Right lobe of liver (tissue), 6 donors: ENCODE results near the gene SAV1. TPM values are rescaled to one million over a fixed set of nuclear protein-coding genes. Genes with fewer than 3 reads are reported as not detected.

ENCODE experiments used
- ATAC-seq, 4 donors: fragments of 200-7000 bp; cut with Tn5 transposase; one replicate each; pipeline ENCODE4 v1.9.1; 2020; ENCODE audit warnings: mild to moderate bottlenecking in 4 of 4, moderate library complexity in 4 of 4
- DNase-seq, 3 donors: peaks; one replicate each; pipeline ENCODE4 v3.0.0-alpha.2; 2020
- H3K27ac ChIP-seq, 3 donors: fragments of 200-600 bp; one replicate each; pipeline ENCODE4 v1.8.0; 2022
- H3K27me3 ChIP-seq, 2 donors: fragments of 200-600 bp; one replicate each; pipeline ENCODE4 v1.8.0; 2022
- H3K36me3 ChIP-seq, 4 donors: fragments of 200-600 bp; sonication (generic) in 1 of 4; one replicate each; pipeline versions ENCODE4 v1.5.1 to v1.8.0; 2017 to 2022; ENCODE audit warnings: control low read depth in 1 of 4
- H3K4me1 ChIP-seq, 4 donors: fragments of 200-600 bp; sonication (generic) in 1 of 4; one replicate each; pipeline versions ENCODE4 v1.5.1 to v1.8.0; 2017 to 2022; ENCODE audit warnings: control low read depth in 1 of 4
- H3K4me3 ChIP-seq, 3 donors: fragments of 200-600 bp; one replicate each; pipeline ENCODE4 v1.8.0; 2022
- H3K9me3 ChIP-seq, 4 donors: fragments of 200-600 bp; sonication (generic) in 1 of 4; one replicate each; pipeline versions ENCODE4 v1.5.1 to v1.8.0; 2017 to 2022; ENCODE audit warnings: control low read depth in 1 of 4
- POLR2A ChIP-seq: fragments of 450-650 bp; IDR thresholded peaks from one replicate; pipeline ENCODE4 v1.6.1; 2017; ENCODE audit warnings: antibody characterized with exemption, mild to moderate bottlenecking
- WGBS: methylation state at CpG from one replicate; pipeline ENCODE4 v1.1.6; 2018; ENCODE audit warnings: low coverage, low lambda C conversion rate; ENCODE audit not compliant: insufficient coverage; ENCODE audit errors: missing lambda C conversion rate; 5-methylcytosine and 5-hydroxymethylcytosine counted together
- intact Hi-C, 2 donors: fragments of 100-400 bp; cut with DNase I; formaldehyde crosslinking; loops; one replicate each; pipeline versions ENCODE4 v1.11.2 to v1.14.1; 2022
- total RNA-seq, 6 experiments: library from RNA; depleted of rRNA in 2 of 6; stranded (reverse); fragments of >200 nt in 2 of 6; fragmentation: NEBNext Ultra II Directional in 3 of 6; extraction: Animal tissue kit (Norgen Biotek cat#: 25700) in 3 of 6; gene quantifications; one replicate each; pipeline versions ENCODE4 v1.1.0 to v1.2.4, GENCODE V29; 2016 to 2023
- TF ChIP-seq, protein P1 (sequence below), 4 donors: fragments of 200-600 bp in 3 of 4; fragments of 450-650 bp in 1 of 4; IDR thresholded peaks; one replicate each; pipeline versions ENCODE4 v1.5.1 to v1.8.0; 2016 to 2022; ENCODE audit warnings: antibody characterized with exemption in 4 of 4, mild to moderate bottlenecking in 2 of 4
- donor health status: DM: no; HTN: yes; CAD: no.
- donor health status: DM: no; HTN: no; CAD: no.
- donor health status: DM: no; HTN: no; CAD: no.
- donor health status: DM: no; HTN: yes; CAD: no.
- donor health status: DM: no; HTN: yes; CAD: no.

Gene SAV1
- total RNA-seq, 6 experiments from 2014 or later: 7.8 to 13.8 (median 10.0) TPM

DNA sequence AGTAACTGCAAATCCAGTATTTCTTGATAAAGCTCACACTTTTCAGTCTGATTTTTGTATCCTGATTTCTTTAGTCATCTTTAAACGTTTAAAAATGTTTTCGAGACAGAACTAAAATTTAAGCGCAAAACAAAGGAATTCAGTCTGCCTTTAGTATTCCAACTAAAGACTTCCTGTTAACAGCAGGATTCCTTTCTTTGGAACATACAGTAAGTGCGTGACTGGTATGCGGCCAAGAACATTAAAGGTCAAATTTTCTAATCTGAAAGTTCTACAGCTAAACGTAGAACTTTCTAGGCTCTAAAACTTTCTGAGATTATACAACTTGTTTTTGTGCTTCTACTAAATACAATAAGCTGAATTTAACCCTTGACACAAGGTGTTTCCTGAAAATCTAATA is 9.9 kb downstream of the SAV1 start:
- intact Hi-C loops: no loop called here
- H3K27me3 ChIP-seq: no peaks in the 10 kb centered on the region
- no peaks in the 10 kb centered on the region for H3K36me3 ChIP-seq
- peak; percentile 73 to 91 (median 82) for ATAC-seq
- no peak for DNase-seq
- WGBS: 23% methylated on average over 6 of the region's 6 CpGs
- TF ChIP-seq, protein P1, sequence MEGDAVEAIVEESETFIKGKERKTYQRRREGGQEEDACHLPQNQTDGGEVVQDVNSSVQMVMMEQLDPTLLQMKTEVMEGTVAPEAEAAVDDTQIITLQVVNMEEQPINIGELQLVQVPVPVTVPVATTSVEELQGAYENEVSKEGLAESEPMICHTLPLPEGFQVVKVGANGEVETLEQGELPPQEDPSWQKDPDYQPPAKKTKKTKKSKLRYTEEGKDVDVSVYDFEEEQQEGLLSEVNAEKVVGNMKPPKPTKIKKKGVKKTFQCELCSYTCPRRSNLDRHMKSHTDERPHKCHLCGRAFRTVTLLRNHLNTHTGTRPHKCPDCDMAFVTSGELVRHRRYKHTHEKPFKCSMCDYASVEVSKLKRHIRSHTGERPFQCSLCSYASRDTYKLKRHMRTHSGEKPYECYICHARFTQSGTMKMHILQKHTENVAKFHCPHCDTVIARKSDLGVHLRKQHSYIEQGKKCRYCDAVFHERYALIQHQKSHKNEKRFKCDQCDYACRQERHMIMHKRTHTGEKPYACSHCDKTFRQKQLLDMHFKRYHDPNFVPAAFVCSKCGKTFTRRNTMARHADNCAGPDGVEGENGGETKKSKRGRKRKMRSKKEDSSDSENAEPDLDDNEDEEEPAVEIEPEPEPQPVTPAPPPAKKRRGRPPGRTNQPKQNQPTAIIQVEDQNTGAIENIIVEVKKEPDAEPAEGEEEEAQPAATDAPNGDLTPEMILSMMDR (IDR thresholded peaks at IDR 0.05): no peak
- no peak for TF ChIP-seq POLR2A
- H3K4me3 ChIP-seq: peak overlapping the region in 1 of 3 donors; percentile 1
- peak overlapping the region; percentile 39 to 68 (median 67) for H3K27ac ChIP-seq
- no peaks in the 10 kb centered on the region for H3K9me3 ChIP-seq
- peaks cover 0 to 11% (median 5%) of the 10 kb centered on the region in 4 donors for H3K4me1 ChIP-seq

DNA sequence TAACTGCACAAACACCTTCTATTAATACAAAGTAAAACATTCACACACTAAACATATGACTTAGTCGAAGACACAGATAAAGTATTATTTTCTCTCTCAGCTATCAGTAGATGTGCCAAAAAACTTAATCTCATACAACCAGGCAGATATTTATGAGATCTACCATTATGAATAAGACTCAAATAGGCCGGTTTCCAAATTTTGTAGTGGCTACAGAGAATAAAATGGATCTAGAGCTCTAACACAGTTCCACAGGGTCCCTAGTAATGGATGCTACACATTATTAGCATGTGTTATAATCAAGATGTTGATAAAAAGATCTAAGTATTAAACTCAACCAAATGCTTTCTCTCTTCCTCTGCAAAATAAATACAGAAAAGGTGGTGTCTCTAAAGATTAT is 10.4 kb downstream of the SAV1 start:
- ATAC-seq: peak; percentile 20 to 42 (median 25)
- H3K4me1 ChIP-seq: peaks cover 0 to 11% (median 5%) of the 10 kb centered on the region in 4 donors
- H3K9me3 ChIP-seq: no peaks in the 10 kb centered on the region
- TF ChIP-seq, protein P1 (IDR thresholded peaks at IDR 0.05): no peak
- no peak for TF ChIP-seq POLR2A
- H3K4me3 ChIP-seq: peak overlapping the region in 1 of 3 donors; percentile 1
- DNase-seq: no peak
- intact Hi-C loops: no loop called here
- H3K36me3 ChIP-seq: no peaks in the 10 kb centered on the region
- WGBS: 24% methylated on average over 2 of the region's 2 CpGs
- H3K27ac ChIP-seq: peak overlapping the region; percentile 29 to 67 (median 39)
- no peaks in the 10 kb centered on the region for H3K27me3 ChIP-seq

DNA sequence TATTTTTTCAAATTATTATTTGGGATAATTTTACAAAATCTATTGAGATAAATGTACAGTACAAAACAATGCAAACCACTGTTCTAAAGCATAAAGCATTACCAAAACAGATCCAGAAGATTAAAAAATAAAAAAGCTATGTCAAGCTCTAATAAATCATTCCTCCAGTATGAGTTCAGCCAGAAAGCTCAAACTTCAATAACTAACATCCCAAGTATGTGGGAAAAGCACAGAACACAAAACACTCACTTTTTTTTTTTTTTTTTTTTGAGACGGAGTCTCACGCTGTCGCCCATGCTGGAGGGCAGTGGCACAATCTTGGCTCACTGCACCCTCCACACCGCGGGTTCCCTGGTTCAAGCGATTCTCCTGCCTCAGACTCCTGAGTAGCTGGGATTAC is 11.3 kb downstream of the SAV1 start:
- peaks cover 0 to 11% (median 5%) of the 10 kb centered on the region in 4 donors for H3K4me1 ChIP-seq
- H3K27ac ChIP-seq: no peak overlapping the region
- intact Hi-C loops: no loop called here
- TF ChIP-seq, protein P1 (IDR thresholded peaks at IDR 0.05): no peak
- no peak for TF ChIP-seq POLR2A
- DNase-seq (no peak), ATAC-seq (no peak)
- 100% methylated on average over 6 of the region's 6 CpGs for WGBS
- no peak overlapping the region for H3K4me3 ChIP-seq
- H3K36me3 ChIP-seq: no peaks in the 10 kb centered on the region
- H3K27me3 ChIP-seq: no peaks in the 10 kb centered on the region
- no peaks in the 10 kb centered on the region for H3K9me3 ChIP-seq

DNA sequence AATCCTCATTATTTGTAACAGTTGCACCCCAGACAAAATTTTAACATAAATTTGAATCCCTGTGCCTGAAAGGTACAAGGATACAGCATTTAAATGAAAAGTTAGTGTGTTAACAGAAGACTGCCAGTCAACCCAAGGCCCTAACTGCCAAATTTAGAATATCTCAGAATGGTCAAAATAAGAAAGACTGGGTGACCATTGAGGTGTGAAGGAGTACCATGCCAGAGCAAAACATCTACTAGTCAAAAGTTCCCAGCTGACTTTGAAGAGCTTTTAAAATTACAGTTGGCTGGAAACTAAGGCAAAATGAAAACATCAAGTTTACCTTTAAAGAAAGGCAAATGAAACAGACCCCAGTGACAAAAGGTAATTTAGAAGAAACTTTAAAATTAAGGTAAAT is 18.4 kb downstream of the SAV1 start:
- DNase-seq: no peak
- TF ChIP-seq POLR2A: no peak
- TF ChIP-seq, protein P1 (IDR thresholded peaks at IDR 0.05): no peak
- H3K27me3 ChIP-seq: no peaks in the 10 kb centered on the region
- H3K36me3 ChIP-seq: no peaks in the 10 kb centered on the region
- no peak overlapping the region for H3K4me3 ChIP-seq
- no peaks in the 10 kb centered on the region for H3K9me3 ChIP-seq
- no peaks in the 10 kb centered on the region for H3K4me1 ChIP-seq
- ATAC-seq: no peak
- no peak overlapping the region for H3K27ac ChIP-seq
- intact Hi-C loops: no loop called here

DNA sequence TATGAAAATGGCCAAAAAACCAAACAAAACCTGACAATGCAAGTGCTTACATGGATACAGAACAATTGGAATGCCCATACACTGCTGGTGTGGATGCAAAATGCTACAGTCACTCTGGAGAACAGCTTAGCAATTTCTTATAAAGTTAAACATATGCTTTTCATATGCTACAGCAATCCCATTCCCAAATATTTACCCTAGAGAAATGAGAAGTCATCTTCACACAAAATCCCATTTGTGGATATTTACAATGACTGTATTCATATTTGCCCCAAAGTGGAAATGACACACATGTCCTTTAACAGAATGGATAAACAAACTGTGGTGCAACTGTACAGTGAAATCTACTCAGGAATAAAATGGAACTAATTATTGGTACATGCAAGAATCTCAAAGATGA is 20.4 kb downstream of the SAV1 start:
- Histone ChIP-seq H3K4me3 (no peak overlapping the region), H3K27ac (no peak overlapping the region), H3K36me3 (no peaks in the 10 kb centered on the region), H3K27me3 (no peaks in the 10 kb centered on the region), H3K9me3 (no peaks in the 10 kb centered on the region), H3K4me1 (no peaks in the 10 kb centered on the region)
- intact Hi-C loops: no loop called here
- ATAC-seq (no peak), DNase-seq (no peak)
- TF ChIP-seq, protein P1 (IDR thresholded peaks at IDR 0.05): no peak
- TF ChIP-seq POLR2A: no peak
